GM12874 (cell line): ENCODE results near the gene PTPRM.

Experiments
- CTCF ChIP-seq: IDR thresholded peaks from 2 replicates; pipeline ENCODE4 v1.5.1; 2011; ENCODE audit warnings: low read depth, mild to moderate bottlenecking, control low read depth, low read length, moderate library complexity; ENCODE audit not compliant: insufficient read depth

Gene PTPRM

GRCh38 chr18:7757175-7757574 is 190.1 kb downstream of the PTPRM start:
- TF ChIP-seq CTCF = no peak

GRCh38 chr18:7758764-7759163 is 191.6 kb downstream of the PTPRM start:
- no peak for TF ChIP-seq CTCF

- no peak for TF ChIP-seq CTCF
These were observed 194.1 kb downstream of the PTPRM start for GRCh38 chr18:7760967-7761948.

- no peak for TF ChIP-seq CTCF
These were observed 197.3 kb downstream of the PTPRM start for GRCh38 chr18:7764405-7764804.

GRCh38 chr18:7766346-7766745 is 199.2 kb downstream of the PTPRM start:
- TF ChIP-seq CTCF = no peak

GRCh38 chr18:7766817-7767216 is 199.7 kb downstream of the PTPRM start:
- TF ChIP-seq CTCF = no peak

GRCh38 chr18:7770908-7771307 is 203.8 kb downstream of the PTPRM start:
- TF ChIP-seq CTCF = no peak
